GM21717 (cell line): ENCODE data around the gene SERPINB5.
"Not testable (repeated sequence)": the region's sequence is repeated elsewhere in the genome, so short reads cannot be mapped to it uniquely, and the experiment has no call there.

Experiments
- ATAC-seq: cut with Tn5 transposase; IDR thresholded peaks from one replicate; pipeline ENCODE4 v1.9.1; 2021; ENCODE audit warnings: mild to moderate bottlenecking, moderate library complexity; ENCODE audit not compliant: unreplicated experiment

The SERPINB5 gene, protein sequence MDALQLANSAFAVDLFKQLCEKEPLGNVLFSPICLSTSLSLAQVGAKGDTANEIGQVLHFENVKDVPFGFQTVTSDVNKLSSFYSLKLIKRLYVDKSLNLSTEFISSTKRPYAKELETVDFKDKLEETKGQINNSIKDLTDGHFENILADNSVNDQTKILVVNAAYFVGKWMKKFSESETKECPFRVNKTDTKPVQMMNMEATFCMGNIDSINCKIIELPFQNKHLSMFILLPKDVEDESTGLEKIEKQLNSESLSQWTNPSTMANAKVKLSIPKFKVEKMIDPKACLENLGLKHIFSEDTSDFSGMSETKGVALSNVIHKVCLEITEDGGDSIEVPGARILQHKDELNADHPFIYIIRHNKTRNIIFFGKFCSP

GRCh38 chr18:63476668-63477067, at the start of gene SERPINB5:
Gene SERPINB5, plus strand, starts transcription at chr18:63476958. Its CDS starts 7,471 bp downstream, at chr18:63484429.
- no peak for ATAC-seq

DNA sequence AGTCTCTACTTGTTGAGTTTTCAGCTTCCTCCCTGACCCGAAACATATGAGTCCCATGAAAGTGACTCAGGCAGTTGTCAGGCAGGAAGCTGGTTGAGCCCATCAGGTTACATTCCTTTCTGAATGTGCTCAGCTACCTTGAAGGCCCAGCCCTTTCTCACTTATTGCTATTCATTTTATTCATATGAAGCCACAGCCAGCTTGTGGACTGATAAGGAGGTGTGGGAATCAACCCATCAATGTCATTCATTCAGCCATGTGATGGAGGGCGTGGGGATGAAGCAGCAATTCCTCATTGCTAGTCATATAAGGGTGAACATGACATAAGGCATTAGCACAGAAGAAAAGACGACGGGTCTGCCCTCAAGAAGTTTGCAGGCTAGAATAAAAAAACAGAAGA, 49.2 kb upstream of the SERPINB5 start:
- no peak for ATAC-seq

- no peak for ATAC-seq
Measured at GRCh38 chr18:63430526-63430925, 46.2 kb upstream of the SERPINB5 start.

GRCh38 chr18:63431180-63431579, 45.6 kb upstream of the SERPINB5 start:
- no peak for ATAC-seq

GRCh38 chr18:63433334-63433866, 43.4 kb upstream of the SERPINB5 start:
- no peak for ATAC-seq

- ATAC-seq, result no peak
Measured at GRCh38 chr18:63438181-63438580, 38.6 kb upstream of the SERPINB5 start.

- peak; percentile 42 for ATAC-seq
Measured at GRCh38 chr18:63439334-63439733, 37.4 kb upstream of the SERPINB5 start.

DNA sequence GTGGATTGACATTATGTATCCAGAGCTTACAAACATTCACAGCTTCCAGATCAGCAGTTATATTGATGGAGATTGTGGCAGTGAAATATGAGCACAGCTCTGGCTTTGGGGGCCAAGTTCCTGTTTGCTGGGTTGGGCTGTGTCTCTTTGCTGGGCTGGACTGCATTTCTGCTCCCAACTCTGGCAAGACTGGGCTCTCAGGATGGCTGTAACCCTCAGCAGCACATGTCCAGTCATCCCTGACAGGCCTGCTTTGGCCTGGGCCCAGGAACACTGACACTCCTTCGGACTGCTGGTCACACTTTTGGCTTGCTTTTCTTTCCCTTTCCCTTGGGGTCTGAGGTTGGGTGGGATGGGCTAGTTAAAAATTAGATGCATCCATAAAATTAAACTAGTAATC, 36.5 kb upstream of the SERPINB5 start:
- no peak for ATAC-seq

DNA sequence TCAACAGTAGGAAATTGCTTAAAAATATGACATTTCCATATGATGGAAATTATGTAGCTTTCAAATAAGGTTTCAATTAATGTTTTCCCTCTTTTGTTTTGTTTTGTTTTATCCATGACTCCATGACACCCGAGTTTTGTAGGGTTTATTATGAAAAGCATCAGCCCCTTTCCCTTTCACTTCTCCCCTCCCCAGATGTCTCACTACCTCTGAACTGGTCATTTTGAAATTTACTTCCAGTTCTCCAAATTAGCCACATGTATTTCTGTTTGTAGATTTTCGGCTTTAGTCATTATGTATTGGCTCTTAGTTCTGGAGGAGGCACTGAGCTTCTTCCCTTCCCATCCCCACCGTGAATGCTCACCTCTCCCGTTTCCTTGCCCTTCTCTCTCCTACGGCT, 35.9 kb upstream of the SERPINB5 start:
- peak; percentile 52 for ATAC-seq

GRCh38 chr18:63443829-63444228, 32.9 kb upstream of the SERPINB5 start:
- ATAC-seq, result no peak

DNA sequence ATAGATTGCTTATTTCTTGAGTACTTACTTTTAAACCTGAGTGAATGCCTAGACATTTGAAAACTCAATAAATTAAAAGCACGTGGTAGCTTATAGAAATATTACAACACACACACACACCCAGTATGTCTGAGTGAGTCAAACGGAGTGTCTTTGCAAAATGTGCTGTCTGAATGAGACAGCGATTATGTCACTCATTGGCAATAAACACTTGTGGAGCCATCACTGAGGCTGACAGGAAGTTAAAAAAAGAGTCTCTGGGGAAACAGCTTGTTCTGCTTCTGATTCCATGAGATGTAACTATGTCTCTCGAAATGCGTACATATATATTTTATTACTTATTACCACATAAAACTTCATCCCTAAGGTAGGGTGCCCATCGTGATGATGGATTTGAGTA, 32.2 kb upstream of the SERPINB5 start:
- ATAC-seq, result no peak

DNA sequence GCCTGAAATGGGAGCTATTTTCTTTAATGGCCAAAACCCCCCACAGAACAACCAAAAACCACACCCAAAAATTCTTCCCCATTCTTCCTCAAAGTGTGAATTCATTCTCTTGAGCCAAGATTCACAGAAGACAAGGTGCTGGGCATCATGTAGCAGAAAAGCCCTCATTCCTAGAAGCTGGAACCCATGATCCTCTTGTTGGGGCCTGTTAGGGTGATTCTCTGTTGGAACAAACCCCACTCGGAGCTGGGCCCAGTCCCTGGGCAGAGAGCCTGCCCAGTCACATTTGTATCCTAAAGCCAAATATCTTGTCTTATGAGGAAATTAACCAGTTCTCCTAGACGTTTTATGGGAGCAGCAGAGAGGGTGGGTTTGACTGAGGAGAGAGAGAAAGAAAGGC, 31.7 kb upstream of the SERPINB5 start:
- no peak for ATAC-seq

DNA sequence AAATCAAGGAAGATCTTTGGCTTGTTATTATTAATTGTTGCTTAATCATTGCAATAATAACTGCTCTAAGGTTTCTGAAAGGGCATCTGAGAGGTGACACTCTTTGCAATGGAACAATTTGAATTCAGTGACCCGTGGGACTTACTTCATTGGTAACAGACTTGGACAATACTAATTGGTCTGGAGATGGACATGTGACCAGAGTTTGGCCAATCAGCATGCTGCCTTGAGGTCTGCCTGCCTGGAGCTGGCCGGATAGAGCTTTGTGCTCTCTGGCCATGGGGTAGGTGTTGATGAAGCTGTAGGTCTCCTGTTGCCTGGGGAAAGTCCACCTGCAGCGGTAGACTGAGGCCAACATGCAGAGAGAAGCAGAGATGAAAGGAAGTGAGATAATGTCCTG, 30.5 kb upstream of the SERPINB5 start:
- no peak for ATAC-seq

GRCh38 chr18:63447066-63447465, 29.7 kb upstream of the SERPINB5 start:
- ATAC-seq, result no peak

DNA sequence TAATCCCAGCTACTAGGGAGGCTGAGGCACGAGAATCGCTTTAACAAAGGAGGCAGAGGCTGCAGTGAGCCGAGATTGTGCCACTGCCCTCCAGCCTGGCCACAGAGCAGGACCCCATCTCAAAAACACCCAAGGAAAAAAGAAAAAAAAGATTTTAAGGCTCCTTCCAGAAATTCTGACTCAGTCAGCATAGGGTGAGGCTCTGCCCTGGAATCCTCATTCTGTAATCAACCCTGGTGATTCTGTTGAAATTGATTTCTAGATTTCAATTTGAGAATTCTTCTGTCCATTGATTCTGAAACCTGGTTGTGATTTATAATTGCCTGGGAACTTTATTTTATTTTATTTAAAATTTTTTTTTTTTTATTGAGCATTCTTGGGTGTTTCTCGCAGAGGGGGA, 27.3 kb upstream of the SERPINB5 start:
- no peak for ATAC-seq

DNA sequence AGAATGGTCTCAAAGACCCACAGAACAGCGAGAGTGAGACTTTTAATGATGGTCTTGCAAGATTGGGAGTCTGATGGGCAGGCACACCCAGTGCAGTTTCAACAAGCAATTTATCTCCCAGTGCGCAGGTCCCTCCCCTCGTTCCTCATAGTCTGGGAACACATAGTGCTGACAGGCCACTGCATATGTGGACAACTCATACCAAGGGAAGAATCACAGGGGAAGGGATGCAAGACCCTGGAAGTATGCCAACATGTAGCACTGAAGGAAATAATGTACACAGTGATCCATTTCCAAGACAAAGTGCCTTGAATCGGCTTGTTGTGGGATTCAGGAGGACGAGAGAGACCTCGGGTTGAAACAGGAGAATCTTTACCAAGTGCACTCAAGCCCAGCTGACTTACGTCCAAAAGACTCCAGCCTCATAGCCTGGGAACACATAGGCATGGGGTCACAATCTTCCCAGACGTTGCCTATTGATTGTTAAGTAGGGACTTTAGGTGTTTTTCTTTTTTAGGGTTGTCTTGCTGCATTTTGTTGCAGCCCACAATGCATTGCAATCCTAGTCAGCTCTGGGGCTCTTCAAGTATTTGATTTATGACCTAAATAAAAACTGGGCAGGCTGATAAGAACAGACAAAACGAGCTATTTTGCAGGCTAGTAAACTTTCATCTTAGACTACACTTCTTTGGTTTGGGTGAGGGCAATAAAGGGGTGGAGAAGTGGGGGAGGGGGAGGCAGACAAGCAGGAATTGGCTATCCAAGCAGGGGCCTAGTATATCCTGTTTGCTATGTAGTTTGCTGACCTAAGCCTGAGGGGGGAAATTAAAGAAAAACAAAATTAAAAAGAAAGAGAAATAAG, 24.7 kb upstream of the SERPINB5 start:
- ATAC-seq, result no peak

DNA sequence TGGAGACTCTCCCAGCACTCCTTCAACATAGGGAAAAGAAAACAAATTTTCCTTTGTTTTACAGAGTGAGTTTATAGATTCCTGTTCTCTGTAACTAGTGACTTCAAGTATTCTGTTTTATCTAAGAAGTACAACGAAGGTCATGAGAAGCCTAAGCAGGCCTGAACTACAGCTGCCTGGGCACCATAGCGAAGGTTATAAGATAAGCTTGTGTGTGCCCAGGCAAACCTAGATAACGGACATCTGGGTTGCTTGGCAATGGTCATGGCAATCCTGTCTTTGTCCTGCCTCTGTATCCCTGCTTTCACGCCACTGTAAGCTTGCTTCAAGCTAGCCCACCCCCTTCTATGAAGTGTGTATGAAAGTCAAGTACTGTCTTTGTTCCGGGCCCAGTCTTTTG, 24.0 kb upstream of the SERPINB5 start:
- ATAC-seq, result not testable (repeated sequence)

- ATAC-seq, result no peak
Measured at GRCh38 chr18:63454497-63454896, 22.3 kb upstream of the SERPINB5 start.

GRCh38 chr18:63457977-63458376, 18.8 kb upstream of the SERPINB5 start:
- no peak for ATAC-seq

DNA sequence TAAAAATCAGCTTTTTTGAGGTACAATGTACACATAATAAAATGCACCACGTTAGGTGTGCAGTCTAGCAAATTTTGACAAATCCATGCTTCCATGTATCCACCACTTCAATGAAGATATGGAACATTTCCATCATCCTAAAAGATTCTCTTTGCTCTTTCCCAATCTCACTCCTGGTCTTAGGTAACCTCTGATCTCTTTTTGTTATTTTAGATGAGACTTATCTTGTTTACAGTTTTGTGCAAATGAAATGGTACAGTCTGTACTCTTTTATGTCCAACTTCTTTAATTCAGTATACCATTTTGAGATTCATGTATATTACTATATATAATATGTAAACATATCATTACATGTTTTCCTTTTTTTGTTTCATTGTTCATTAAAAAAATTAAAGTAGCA, 16.3 kb upstream of the SERPINB5 start:
- ATAC-seq, result no peak

DNA sequence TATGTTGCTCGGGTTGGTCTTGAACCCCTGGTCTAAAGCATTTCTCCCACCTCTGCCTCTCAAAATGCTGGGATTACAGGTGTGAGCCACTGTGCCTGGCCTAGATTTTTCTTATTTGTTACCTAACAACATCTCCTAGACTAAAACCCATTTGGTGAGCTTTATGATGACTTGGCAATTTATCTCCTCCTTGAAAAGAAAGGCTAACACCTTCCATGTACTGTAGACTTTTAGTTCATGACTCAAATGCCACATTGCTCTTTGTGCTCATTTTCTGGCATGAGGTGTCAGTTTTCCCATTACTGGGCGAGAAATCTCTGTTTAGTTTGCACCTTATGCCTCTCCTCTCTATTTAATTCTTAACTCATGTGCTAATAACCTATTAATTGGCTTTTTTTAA, 12.3 kb upstream of the SERPINB5 start:
- ATAC-seq, result no peak

GRCh38 chr18:63465059-63465458, 11.7 kb upstream of the SERPINB5 start:
- ATAC-seq, result no peak
